NCI-H524 (cell line): Measurements from ENCODE around the gene DST.
A peak's percentile ranks its signal among the peaks of the same experiment; 100 is the strongest.

Source experiments
- DNase-seq, 2 experiments: peaks; one replicate each; lab custom pipeline; 2025; lab: John Stamatoyannopoulos, UW

The DST gene

DNA sequence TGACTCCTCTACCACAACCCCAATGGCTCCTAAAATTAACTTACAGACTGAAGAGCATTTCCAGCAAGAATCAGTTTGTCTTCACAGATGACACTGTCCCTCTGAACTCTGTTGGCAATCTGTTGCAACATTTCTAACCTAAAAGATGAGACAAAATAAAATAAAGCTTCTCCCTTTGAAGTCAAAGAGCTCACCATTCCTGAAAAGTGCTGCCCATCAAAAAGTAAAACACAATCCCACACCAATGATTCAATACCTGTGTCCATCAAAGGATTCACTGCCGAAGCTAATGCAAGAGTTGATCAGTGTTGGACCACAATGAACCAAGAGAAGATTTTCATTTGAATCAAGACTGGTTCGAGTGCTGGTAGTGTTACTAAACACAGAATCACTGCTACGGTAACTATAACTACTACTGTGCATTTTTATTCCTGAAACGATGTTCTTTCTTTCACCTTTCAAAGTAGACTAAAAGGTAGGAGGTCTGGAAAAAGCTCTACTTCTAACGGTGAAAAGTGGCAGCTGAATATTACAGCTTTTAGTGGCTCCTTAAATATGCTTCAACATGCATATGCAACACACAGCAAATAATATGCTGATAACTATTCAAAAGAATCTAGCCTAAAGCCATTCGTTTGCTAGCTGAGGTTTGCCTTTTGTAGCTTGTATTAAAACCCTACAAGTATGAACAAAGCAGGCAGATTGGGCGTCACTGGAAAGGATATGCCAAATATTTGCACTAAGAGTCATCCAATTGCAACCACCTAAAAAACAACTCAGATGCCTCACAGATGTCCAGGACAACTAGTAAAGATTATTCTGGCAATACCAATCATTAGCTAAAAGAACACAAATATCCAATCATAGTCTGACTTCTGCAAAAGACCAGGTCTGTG is at the start of gene DST:
Gene DST (minus strand): TSS at position 524 of the 896 bp plus-strand sequence.
- no peak for DNase-seq

- DNase-seq, result no peak
Observed at GRCh38 chr6:56691814-56692213, 49.1 kb upstream of the DST start.

- DNase-seq, result no peak
Observed at GRCh38 chr6:56691286-56691595, 48.6 kb upstream of the DST start.

- DNase-seq, result no peak
Observed at GRCh38 chr6:56690519-56691285, 48.0 kb upstream of the DST start.

DNA sequence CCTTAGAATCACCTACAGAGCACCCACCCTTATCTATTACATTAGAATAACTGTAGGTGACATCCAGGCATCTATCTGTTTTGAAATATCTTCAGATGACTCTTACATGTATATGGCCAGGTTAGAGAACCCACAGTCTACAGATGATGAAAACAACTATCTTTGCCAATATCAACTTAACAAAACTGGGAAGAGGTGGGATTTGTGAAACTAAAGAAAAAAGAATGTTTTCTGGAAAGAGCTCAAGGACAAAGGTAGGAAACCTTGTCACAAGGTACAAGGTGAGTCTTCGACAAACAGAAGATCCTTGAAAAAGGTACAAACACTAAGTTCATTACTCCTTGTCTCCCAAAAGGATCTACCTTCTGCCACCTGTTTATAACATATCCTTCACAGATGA is 47.0 kb upstream of the DST start:
- no peak for DNase-seq

GRCh38 chr6:56689114-56689513 is 46.4 kb upstream of the DST start:
- no peak for DNase-seq

DNA sequence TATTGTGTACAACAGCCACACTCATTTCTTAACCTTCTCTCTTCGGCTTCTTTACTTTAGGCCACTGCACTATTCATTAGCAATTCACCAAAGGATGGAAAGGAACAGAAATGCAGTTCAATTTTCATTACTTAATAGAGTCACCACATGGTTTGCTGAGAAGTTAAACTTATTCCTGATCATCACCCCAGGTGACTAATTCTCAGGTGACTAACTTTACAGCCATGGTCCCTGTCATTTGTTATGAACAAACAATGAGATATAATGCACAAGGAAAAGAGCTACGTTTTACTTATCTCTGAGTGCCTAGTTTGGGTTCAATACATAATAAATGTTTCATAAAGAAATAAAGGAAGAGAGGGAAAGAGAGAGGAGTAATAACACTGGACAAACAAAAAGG is 45.8 kb upstream of the DST start:
- no peak for DNase-seq

- no peak for DNase-seq
Observed at GRCh38 chr6:56687551-56687950, 44.9 kb upstream of the DST start.

GRCh38 chr6:56686429-56686828 is 43.7 kb upstream of the DST start:
- DNase-seq, result no peak

GRCh38 chr6:56685994-56686393 is 43.3 kb upstream of the DST start:
- no peak for DNase-seq

GRCh38 chr6:56685102-56685733 is 42.5 kb upstream of the DST start:
- DNase-seq, result no peak

DNA sequence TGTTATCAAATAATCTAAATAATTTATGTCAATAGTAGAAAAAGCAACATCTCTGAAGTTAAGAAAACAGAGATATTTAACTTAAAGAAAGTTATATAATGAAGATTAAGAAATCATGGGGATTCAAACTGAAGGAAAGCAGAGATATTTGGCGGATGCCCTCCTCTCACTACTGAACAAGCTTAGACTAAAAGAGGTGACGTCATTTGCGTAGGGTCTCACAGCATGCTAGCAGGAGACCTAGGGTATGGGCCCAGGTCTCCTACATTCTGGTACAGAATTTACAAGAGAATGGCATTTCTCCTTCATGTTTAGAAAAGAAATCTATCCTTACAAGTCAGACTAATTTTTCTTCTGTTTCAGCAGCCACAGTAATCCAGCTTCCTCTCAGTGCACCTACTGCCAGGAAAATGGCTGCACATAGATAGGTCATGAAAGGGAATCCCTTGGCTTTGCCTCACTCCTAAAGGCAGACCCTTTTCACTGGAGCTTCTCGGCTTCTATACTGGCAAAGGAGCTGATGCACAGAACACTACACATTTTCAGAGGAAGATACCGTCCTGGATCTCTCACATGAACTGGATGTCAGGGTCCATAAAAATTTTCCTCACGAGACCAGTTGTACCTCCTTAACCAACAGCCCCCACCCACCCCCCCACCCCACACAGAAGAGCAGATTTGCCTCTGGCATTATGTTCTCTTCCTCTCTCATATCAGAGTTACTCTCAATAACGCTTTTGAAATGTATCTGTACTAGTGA is 41.8 kb upstream of the DST start:
- no peak for DNase-seq

DNA sequence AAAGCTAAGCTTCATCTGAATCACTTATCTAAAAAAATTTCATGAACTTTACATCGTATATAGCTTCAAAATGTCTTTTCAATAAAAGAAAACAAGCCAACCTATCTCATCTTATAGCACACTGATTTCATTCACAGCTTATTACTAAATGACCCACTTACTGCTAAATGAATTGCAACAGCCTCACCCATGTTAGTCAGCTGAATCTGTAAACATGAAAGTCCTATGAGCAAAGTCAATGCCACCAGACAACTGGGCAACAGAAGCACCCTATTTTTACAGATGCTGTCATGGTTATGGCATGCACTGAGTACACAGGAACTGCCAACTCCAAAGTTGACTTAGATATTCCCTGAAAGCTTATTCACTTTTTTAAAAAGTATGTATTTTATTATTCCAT is 41.2 kb upstream of the DST start:
- DNase-seq, result no peak

- DNase-seq, result no peak
Observed at GRCh38 chr6:56682635-56683034, 39.9 kb upstream of the DST start.

DNA sequence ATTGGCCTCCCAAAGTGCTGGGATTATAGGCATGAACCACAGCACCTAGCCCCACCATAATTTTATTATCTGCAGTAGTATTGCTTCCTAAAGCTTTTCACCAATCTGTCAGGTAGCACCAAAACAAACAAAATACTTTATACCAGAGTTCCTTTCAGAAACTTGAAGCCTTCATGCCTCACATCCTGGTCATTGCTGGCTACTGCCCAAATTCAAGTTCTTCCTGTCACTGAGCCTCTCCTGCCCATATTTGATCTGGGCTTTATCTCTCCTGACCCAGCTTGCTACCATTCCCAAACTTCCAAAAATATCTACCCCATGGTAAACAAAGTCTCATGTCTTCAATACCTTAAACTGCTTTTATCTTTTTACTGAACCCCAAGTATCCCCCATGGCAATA is 34.9 kb upstream of the DST start:
- no peak for DNase-seq

DNA sequence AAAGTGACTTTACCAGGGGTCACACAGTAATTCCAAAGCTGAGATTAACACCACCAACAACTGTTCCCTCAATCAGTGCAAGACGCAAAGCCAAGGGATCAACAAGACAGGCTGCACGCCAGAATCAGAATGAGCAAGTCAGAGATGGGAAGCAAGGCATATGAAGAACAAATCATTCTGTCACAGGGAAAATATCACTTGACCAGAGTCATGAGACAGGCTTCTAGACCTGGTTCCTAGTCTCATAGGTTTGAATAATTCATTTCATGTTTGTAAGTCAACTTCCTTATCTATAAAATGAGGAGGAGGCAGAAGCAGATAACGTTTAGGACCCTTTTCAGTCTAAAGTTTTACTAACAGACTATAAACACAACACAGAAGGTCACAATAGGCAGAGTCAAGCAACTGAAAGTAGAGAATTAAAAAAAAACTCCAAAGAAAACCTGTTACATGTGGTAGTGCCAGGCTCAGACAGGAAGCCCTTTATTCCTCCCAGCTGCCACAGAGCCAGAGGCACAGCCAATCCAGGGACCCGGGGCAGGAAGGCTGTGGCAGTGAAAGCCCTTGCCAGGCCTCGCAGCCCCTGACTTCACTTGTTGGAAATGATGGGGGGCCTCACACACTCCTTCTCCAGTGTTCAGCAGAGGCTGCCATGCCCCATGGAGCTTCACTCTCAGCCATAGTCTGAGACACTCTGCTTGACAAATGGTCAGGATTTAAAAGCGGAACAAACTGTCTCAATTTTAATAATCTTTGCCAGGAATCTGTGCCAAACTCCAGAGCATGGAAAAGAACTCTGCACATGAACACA is 29.2 kb upstream of the DST start:
- peak in 1 of 2 experiments; percentile 45 for DNase-seq

GRCh38 chr6:56671160-56671559 is 28.5 kb upstream of the DST start:
- DNase-seq, result no peak

GRCh38 chr6:56669041-56669440 is 26.4 kb upstream of the DST start:
- no peak for DNase-seq

DNA sequence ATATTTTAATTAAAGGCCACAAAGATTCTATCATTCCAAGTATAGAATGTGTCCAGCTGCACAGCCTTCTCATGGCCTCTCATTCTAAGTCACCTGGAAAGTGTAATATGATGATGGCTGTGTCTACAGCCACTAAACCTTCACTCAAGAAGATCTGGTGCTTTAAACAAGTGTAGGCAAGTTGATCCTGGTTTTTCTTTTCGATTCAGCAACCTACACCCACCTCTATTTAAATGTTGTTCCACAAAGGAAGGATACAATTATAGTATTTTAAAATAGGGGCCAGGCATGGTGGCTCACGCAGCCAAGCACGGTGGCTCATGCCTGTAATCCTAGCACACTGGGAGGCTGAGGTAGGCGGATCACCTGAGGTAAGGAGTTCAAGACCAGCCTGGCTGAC is 25.5 kb upstream of the DST start:
- no peak for DNase-seq

DNA sequence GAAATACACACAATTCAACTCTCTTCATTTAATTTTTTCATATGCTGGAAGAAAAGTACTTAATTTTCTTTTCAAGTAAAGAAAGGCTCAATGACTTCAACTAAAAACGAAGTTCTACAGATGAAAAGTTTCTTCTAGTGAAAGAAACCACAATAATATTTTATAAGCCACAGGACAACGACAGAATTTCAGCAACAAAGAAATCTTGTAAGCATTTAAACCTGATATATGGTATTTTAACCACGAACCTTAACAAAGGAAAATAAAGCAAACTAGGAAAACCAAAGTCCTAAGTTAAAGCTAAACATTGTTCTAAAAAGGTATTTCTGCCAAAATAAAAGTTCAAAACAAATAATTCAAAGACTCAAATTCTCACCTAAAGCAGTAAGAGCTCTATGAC is 24.6 kb upstream of the DST start:
- no peak for DNase-seq

- DNase-seq, result no peak
Observed at GRCh38 chr6:56664029-56664428, 21.3 kb upstream of the DST start.
